ENCODE results near the gene LRP3. TPM values are rescaled to one million over a fixed set of nuclear protein-coding genes. Genes with fewer than 3 reads are reported as not detected.
"Not testable (repeated sequence)": the region's sequence is repeated elsewhere in the genome, so short reads cannot be mapped to it uniquely, and the experiment has no call there.

Gene LRP3
- total RNA-seq, 8 experiments from 2014 or later: 9.1 to 29.2 (median 24.0) TPM

GRCh38 chr19:33217881-33218280, 23.8 kb downstream of the LRP3 start:
- 0 to 100% (median 80%) methylated on average over 1 to 4 of the region's 8 CpGs; no CpG with 5 or more reads in 4 of the 10 experiments for WGBS, 10 experiments
- no peak for ATAC-seq (replicated peaks in 6 of 8)
- Histone ChIP-seq H3K27ac (no peak overlapping the region), H3K4me3 (no peak overlapping the region), H3K4me1 (replicated peaks in 1 of 2) (no peaks in the 10 kb centered on the region)
- in situ Hi-C loops (cut with MboI; ENCODE audit: low pct_unique_long_range_greater_than_20kb in 2 of 9, low sequenced_read_pairs in 9 of 9, unreplicated experiment in 9 of 9): no loop called here

DNA sequence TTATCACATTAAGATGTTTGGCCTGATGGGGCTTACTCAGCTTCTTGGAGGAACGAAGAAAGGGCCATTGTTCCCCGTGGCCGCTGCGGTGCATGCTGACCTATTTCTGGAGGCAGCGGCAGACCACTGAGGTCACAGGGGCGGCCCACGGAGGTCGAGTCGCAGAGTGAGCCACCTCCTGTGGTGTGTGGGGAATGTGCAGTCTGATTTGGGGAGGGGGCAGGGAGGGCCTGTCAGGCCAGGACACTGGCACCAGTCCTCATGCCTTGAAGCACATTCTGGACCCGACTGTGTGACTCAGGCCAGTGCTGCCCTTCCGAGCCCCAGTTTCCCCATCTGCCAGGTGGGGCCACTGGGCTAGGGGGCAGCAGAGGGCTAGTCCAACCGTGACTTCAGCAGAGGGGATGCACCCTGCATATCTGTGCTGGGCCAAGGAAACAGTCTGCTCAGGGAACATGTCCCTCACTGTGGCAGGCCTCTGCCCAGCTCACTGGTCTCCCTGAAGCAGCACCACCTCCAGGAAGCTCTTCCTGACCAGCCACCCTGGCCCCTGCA, 25.2 kb downstream of the LRP3 start:
- whole genome bisulfite sequencing, 10 experiments: 20 to 61% methylated on average over 1 to 6 of the region's 12 CpGs; no CpG with 5 or more reads in 8 of the 10 experiments
- ATAC-seq (replicated peaks in 6 of 8): peak in 1 of 8 experiments; percentile 54
- Histone ChIP-seq H3K27ac (no peak overlapping the region), H3K4me1 (replicated peaks in 1 of 2) (no peaks in the 10 kb centered on the region), H3K4me3 (no peak overlapping the region)
- in situ Hi-C loops (cut with MboI; ENCODE audit: low pct_unique_long_range_greater_than_20kb in 2 of 9, low sequenced_read_pairs in 9 of 9, unreplicated experiment in 9 of 9): no loop called here

DNA sequence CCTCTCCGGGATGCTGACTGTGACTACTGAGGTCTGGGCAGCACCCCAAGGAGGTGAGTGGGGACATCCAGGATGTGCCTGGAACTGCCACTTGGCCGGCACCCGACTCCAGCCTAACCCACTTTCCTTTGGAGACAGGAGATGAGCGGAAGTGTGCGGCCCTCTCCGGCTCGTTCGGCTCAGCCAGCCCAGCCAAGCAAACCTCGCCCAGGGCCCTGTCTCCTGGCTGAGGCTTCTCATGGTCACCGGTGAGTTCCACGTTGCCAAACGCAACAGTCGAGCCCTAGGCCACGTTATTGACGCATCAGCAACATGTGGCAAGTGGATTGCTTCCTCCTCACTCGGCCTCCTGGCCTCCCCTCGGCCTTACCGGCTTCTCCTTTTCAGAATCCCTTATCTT, 26.0 kb downstream of the LRP3 start:
- H3K4me1 ChIP-seq (replicated peaks in 1 of 2): no peaks in the 10 kb centered on the region
- in situ Hi-C loops (cut with MboI; ENCODE audit: low pct_unique_long_range_greater_than_20kb in 2 of 9, low sequenced_read_pairs in 9 of 9, unreplicated experiment in 9 of 9): no loop called here
- no peak for ATAC-seq (replicated peaks in 6 of 8)
- no peak overlapping the region for H3K4me3 ChIP-seq
- 69 to 100% (median 79%) methylated on average over 1 to 10 of the region's 18 CpGs; no CpG with 5 or more reads in 5 of the 10 experiments for WGBS, 10 experiments
- H3K27ac ChIP-seq: no peak overlapping the region

DNA sequence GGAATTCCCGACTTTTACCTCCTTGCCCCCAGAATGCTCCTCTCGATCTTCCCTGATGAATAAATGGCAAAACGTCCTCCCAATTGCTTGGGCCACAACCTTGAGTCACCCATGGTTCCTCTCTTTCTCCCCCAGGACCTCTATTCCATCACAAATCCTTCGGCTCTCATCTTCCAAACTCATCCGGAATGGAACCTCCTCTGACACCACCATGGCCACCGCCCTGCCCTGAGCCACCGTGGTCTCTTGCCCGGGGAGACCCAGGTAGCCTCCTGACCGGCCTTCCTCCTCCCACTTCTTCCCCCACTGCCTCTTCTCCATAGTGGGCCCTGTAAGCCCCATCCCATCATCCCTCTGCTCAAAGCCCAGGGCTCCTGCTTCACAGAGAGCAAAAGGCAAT, 26.6 kb downstream of the LRP3 start:
- 44 to 78% (median 65%) methylated on average over 3 to 8 of the region's 9 CpGs; no CpG with 5 or more reads in 2 of the 10 experiments for WGBS, 10 experiments
- H3K4me3 ChIP-seq: no peak overlapping the region
- H3K4me1 ChIP-seq (replicated peaks in 1 of 2): peaks cover 0 to 1% of the 10 kb centered on the region in 2 donors
- H3K27ac ChIP-seq: no peak overlapping the region
- ATAC-seq (replicated peaks in 6 of 8): no peak
- in situ Hi-C loops (cut with MboI; ENCODE audit: low pct_unique_long_range_greater_than_20kb in 2 of 9, low sequenced_read_pairs in 9 of 9, unreplicated experiment in 9 of 9): no loop called here

DNA sequence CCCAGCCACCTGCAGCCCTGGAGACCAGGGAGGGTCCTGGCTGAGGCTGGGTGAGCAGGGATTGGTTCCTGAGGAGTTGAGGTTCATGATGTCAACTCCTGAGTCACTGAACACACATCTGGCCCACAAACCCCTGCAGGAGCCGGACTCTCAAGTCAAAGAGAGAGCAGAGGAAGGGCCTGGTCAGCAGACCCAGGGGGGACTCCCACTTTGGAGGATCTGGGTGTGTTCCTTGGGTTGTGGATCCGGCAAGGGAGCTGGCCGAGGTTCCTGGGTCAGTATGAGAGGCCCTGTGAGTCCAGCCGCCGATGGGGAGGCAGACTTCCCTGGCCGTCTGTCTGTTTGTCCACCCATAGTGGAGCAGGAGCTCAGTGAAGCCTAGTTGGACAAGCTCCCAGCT, 27.5 kb downstream of the LRP3 start:
- WGBS, 10 experiments: 42 to 83% (median 60%) methylated on average over 1 to 2 of the region's 6 CpGs; no CpG with 5 or more reads in 7 of the 10 experiments
- Histone ChIP-seq H3K4me1 (replicated peaks in 1 of 2) (peaks cover 0 to 4% of the 10 kb centered on the region in 2 donors), H3K4me3 (no peak overlapping the region), H3K27ac (no peak overlapping the region)
- in situ Hi-C loops (cut with MboI; ENCODE audit: low pct_unique_long_range_greater_than_20kb in 2 of 9, low sequenced_read_pairs in 9 of 9, unreplicated experiment in 9 of 9): no loop called here
- ATAC-seq (replicated peaks in 6 of 8): peak in 4 of 8 experiments; percentile 20 to 73 (median 51)

- H3K27ac ChIP-seq; in situ Hi-C loops (cut with MboI; ENCODE audit: low pct_unique_long_range_greater_than_20kb in 2 of 9, low sequenced_read_pairs in 9 of 9, unreplicated experiment in 9 of 9); ATAC-seq (replicated peaks in 6 of 8); H3K4me3 ChIP-seq; H3K4me1 ChIP-seq (replicated peaks in 1 of 2): not testable (repeated sequence)
- 20 to 100% (median 77%) methylated on average over 1 to 2 of the region's 2 CpGs for WGBS, 10 experiments
Observed at GRCh38 chr19:33222255-33222654, 28.1 kb downstream of the LRP3 start.

DNA sequence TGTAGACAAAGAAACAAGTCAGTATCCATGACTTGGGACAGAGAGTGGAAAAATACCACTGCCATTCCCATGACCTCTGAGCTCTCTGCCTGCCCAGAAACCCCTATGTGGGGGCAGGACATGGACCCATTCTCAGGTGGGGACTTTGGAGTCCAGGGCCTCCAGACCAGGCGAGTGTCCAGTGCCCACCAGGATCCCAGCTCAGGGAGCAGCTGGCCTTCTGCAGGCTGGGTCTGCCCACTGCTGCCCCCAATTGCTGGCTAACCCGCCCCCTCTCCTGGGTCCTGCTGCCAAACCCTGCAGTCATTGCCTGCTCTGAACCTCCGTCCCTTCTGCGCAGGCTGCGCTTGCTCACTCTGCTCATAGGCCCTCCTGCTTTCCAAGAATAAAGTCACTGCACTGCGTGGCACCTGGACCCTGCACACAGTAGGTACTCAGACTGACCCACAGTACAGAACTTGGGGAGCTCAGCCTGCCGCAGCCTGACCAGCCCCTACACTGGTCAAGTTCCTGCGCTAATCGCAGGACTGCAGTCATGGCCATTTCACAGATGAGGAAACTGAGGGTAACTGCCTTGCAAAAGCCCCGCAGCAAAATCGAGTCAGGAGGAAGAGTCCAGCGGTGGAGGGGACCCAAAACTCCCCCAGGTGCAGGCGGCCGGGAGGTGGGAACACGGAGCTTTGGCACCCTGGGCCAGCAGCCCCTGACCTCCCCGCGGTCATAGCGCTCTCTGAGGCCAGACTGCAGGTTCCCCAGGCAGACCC, 30.7 kb downstream of the LRP3 start:
- H3K4me3 ChIP-seq: peak overlapping the region in 2 of 5 donors; percentile 20 to 24

DNA sequence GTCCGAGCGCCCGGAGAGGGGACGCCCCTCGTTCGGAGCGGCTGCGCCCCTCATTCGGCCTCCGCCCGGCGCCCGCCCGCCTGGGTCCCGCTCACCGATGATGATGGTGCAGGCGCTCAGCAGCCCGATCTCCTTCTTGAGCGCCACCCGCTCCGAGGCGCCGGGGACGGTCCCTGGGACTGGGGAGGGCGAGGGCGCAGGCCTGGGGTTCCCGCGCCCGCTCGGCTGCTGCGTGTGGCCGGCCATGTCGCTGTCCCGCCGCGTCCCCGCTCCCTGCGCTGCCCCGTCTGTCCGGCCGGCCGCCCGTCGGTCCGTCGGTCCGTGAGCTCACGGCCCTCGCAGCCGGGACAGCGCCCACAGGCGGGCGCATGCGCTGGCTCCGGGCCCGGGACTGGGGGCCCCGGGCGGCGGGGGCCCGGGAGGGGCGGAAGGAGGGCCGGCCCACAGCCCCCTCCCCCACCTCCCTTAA, 31.4 kb downstream of the LRP3 start, which contains the start of gene SLC7A10:
SLC7A10 (minus strand) TSS at position 393 of the 469 bp plus-strand sequence; CDS start at position 246, 147 bp downstream.
- in situ Hi-C loops (cut with MboI; ENCODE audit: low pct_unique_long_range_greater_than_20kb in 2 of 9, low sequenced_read_pairs in 9 of 9, unreplicated experiment in 9 of 9): loop anchor here in 4 of 9 experiments (25.0 kb wide), 2 partner anchors 187 to 537 kb away; no protein-coding TSS in a partner anchor
- ATAC-seq (replicated peaks in 6 of 8): peak; percentile 18 to 50 (median 46)
- Histone ChIP-seq H3K4me1 (replicated peaks in 1 of 2) (peaks cover 0 to 4% of the 10 kb centered on the region in 2 donors), H3K4me3 (peak within 1 kb of the TSS in 4 of 5 donors; percentile 5 to 24 (median 15)), H3K27ac (no peak within 1 kb of the TSS)
- WGBS, 10 experiments: 0% methylated on average over 1 of the region's 62 CpGs; no CpG with 5 or more reads in 9 of the 10 experiments

More for the DNA sequence above, 30.7 kb downstream of the LRP3 start:
- no peak for ATAC-seq (replicated peaks in 6 of 8)
- no peak overlapping the region for H3K27ac ChIP-seq
- H3K4me1 ChIP-seq (replicated peaks in 1 of 2): peaks cover 0 to 4% of the 10 kb centered on the region in 2 donors
- in situ Hi-C loops (cut with MboI; ENCODE audit: low pct_unique_long_range_greater_than_20kb in 2 of 9, low sequenced_read_pairs in 9 of 9, unreplicated experiment in 9 of 9): loop anchor here in 4 of 9 experiments (25.0 kb wide), 2 partner anchors 187 to 537 kb away; no protein-coding TSS in a partner anchor
- 8 to 86% (median 48%) methylated on average over 2 to 7 of the region's 18 CpGs; no CpG with 5 or more reads in 3 of the 10 experiments for WGBS, 10 experiments

DNA sequence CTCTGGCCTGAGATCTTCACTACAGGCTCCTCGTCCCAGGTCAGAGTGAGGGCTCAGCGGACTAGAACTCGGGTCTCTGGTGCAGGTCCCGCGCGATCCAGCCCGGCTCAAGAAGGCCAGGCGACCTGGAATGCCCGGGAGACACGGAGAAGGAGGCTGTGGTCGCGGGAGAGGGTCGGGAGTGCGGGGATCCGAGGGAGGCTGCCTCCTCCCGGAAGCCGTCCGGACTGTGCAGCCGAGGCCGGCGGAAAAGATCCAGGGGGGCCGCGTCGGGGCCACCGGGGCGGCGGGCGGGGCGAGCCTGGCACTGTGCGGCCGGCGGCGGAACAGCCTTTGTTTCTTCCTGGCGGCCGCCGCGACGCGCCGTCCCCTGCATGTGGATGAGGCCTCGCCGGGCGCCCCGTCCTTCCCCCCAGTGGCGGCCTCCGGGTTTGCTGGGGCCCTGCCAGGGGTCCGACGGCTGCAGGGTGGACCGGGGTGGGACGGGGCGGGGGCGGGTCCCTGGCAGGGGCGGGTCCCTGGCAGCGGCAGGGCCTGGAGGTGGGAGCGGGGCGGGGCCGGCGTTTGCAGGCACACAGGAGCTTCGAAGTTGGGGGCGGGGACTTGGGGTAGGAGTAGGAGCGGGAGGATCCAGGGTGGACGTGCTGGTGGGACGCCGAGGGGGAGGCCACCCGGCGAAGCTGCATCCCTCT, 32.6 kb downstream of the LRP3 start:
- peak; percentile 48 to 72 (median 60) for ATAC-seq (replicated peaks in 6 of 8)
- in situ Hi-C loops (cut with MboI; ENCODE audit: low pct_unique_long_range_greater_than_20kb in 2 of 9, low sequenced_read_pairs in 9 of 9, unreplicated experiment in 9 of 9): loop anchor here in 4 of 9 experiments (25.0 kb wide), 2 partner anchors 186 to 536 kb away; no protein-coding TSS in a partner anchor
- 0% methylated on average over 2 of the region's 66 CpGs; no CpG with 5 or more reads in 9 of the 10 experiments for WGBS, 10 experiments
- no peak overlapping the region for H3K4me3 ChIP-seq
- no peak overlapping the region for H3K27ac ChIP-seq
- peaks cover 0 to 4% of the 10 kb centered on the region in 2 donors for H3K4me1 ChIP-seq (replicated peaks in 1 of 2)

- Histone ChIP-seq H3K4me3 (no peak overlapping the region), H3K4me1 (replicated peaks in 1 of 2) (peaks cover 0 to 4% of the 10 kb centered on the region in 2 donors), H3K27ac (no peak overlapping the region)
- WGBS, 10 experiments: 61 to 100% (median 67%) methylated on average over 1 to 4 of the region's 18 CpGs; no CpG with 5 or more reads in 5 of the 10 experiments
- in situ Hi-C loops (cut with MboI; ENCODE audit: low pct_unique_long_range_greater_than_20kb in 2 of 9, low sequenced_read_pairs in 9 of 9, unreplicated experiment in 9 of 9): loop anchor here in 4 of 9 experiments (25.0 kb wide), 2 partner anchors 185 to 535 kb away; no protein-coding TSS in a partner anchor
- no peak for ATAC-seq (replicated peaks in 6 of 8)
Observed at GRCh38 chr19:33227242-33227650, 33.1 kb downstream of the LRP3 start.

DNA sequence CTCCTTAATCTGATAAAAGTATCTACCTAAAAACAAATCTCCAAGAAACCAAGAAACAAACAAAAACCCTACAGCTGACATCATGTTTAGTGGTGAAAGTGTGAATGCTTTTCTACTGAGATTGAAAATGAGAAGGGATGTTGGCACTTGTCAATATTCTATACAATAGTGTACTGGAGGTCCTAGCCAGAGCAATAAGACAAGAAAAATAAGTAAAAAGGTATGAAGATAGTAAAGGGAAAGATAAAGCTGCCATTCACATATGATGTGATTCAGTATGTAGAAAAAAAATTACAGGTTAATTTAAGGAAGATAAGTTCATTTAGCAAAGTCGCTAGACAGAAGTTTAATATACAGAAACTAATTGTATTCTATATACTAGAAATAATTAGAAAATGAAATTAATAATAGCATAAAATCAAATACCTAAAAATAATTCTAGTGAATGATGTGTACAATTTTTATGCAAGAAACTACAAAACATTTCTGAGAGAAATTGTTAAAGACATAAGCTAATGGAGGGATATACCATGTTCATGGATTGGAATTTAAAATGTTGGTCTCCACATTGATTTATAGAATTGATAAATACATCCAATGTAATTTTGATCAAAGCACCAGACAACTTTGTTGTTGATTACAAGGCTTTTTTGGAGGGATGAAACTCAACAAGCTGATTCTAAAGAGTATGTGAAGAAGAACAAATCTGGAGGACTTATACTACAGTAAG, 33.9 kb downstream of the LRP3 start:
- Histone ChIP-seq H3K4me3 (no peak overlapping the region), H3K4me1 (replicated peaks in 1 of 2) (peaks cover 0 to 4% of the 10 kb centered on the region in 2 donors), H3K27ac (no peak overlapping the region)
- in situ Hi-C loops (cut with MboI; ENCODE audit: low pct_unique_long_range_greater_than_20kb in 2 of 9, low sequenced_read_pairs in 9 of 9, unreplicated experiment in 9 of 9): loop anchor here in 4 of 9 experiments (25.0 kb wide), 2 partner anchors 184 to 534 kb away; no protein-coding TSS in a partner anchor
- ATAC-seq (replicated peaks in 6 of 8): no peak
- WGBS, 10 experiments: 0 to 100% (median 88%) methylated on average over 1 of the region's 1 CpG; no CpG with 5 or more reads in 2 of the 10 experiments

- H3K27ac ChIP-seq: no peak overlapping the region
- peaks cover 0 to 4% of the 10 kb centered on the region in 2 donors for H3K4me1 ChIP-seq (replicated peaks in 1 of 2)
- 0 to 100% (median 85%) methylated on average over 1 to 5 of the region's 5 CpGs; no CpG with 5 or more reads in 2 of the 10 experiments for WGBS, 10 experiments
- in situ Hi-C loops (cut with MboI; ENCODE audit: low pct_unique_long_range_greater_than_20kb in 2 of 9, low sequenced_read_pairs in 9 of 9, unreplicated experiment in 9 of 9): loop anchor here in 7 of 9 experiments (10.0 to 25.0 kb wide), 5 partner anchors 175 to 535 kb away; no protein-coding TSS in a partner anchor
- no peak overlapping the region for H3K4me3 ChIP-seq
- ATAC-seq (replicated peaks in 6 of 8): no peak
Observed at GRCh38 chr19:33229962-33230361, 35.8 kb downstream of the LRP3 start.

Measured in motor neuron (in vitro differentiated cells).